Measurements from ENCODE around the gene RIMS4. TPM values are rescaled to one million over a fixed set of nuclear protein-coding genes. Genes with fewer than 3 reads are reported as not detected.

The RIMS4 gene
- total RNA-seq, 1 donor from 2014 or later: 6.1 TPM

DNA sequence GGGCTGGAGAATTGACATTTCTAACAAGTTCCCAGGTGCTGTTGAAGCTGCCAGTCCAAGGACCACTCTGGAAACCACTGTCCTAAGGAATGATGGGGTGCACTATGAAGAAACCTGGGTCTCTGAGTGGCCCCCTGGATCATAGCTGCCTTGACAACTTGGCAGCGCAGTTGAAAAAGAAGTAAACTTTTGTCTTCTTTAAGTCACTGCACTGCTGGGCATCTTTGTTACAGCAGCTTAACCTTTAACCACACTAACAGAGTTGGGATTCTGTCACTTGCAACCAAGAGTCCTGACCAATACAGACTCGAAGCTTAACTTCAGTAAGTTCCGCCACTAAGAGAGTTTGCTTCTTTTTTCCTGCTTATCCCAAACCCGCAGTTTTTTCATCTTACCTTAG, 73.2 kb downstream of the RIMS4 start:
- peaks cover 16% of the 10 kb centered on the region for H3K4me1 Mint-ChIP-seq
- peaks cover 11% of the 10 kb centered on the region for H3K9me3 Mint-ChIP-seq
- peaks cover 26% of the 10 kb centered on the region for H3K27me3 Mint-ChIP-seq (ENCODE audit: low read depth)
- H3K27ac Mint-ChIP-seq (ENCODE audit: unreplicated experiment): no peak overlapping the region
- TF ChIP-seq, protein P1, sequence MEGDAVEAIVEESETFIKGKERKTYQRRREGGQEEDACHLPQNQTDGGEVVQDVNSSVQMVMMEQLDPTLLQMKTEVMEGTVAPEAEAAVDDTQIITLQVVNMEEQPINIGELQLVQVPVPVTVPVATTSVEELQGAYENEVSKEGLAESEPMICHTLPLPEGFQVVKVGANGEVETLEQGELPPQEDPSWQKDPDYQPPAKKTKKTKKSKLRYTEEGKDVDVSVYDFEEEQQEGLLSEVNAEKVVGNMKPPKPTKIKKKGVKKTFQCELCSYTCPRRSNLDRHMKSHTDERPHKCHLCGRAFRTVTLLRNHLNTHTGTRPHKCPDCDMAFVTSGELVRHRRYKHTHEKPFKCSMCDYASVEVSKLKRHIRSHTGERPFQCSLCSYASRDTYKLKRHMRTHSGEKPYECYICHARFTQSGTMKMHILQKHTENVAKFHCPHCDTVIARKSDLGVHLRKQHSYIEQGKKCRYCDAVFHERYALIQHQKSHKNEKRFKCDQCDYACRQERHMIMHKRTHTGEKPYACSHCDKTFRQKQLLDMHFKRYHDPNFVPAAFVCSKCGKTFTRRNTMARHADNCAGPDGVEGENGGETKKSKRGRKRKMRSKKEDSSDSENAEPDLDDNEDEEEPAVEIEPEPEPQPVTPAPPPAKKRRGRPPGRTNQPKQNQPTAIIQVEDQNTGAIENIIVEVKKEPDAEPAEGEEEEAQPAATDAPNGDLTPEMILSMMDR (conservative IDR thresholded peaks at IDR 0.05): no peak
- no peak for DNase-seq (ENCODE audit: low read depth, low spot score)
- no peak overlapping the region for H3K4me3 Mint-ChIP-seq
- H3K36me3 Mint-ChIP-seq (ENCODE audit: low read depth): no peaks in the 10 kb centered on the region

DNA sequence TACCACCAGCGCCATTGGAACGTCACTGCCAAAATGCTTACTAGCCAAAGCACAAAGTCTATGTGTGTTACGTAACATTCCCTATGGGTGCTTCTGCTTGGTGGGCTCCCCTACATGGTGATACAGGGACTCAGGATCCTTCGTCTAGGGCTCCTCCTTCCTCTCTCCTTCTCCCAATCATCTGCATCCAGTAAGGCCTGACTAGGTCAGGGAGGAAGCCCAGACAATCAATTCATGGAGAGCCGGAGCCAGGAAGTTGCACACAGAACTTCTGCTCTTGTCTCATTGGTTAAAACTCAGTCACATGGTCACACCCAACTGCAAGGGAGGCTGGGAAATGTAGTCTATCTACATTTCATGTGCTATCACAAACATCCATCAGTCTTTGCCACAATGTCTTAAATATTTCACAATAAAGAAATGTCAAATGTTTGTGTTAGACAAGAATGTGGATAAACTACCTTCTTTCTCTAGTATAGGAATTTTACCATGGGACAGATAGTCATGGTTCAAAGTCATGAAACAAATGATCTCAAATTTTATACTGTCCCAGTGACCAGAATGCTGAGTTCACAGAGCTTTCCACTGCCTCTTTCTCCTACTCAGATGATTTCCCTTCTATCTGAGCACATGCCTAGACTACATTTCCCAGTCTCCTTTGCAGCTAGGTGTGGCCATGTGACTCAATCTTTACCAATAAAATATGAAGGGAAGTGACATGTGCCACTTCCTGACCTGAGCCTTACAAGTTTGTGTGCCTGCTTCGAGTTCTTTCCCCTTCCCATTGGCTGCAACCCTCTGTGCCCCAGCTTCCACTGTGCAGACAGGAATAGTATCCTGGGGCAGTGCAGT, 74.0 kb downstream of the RIMS4 start:
- Mint-ChIP-seq H3K4me1 (peaks cover 16% of the 10 kb centered on the region), H3K4me3 (no peak overlapping the region), H3K27me3 (ENCODE audit: low read depth) (peaks cover 19% of the 10 kb centered on the region), H3K36me3 (ENCODE audit: low read depth) (no peaks in the 10 kb centered on the region), H3K9me3 (peaks cover 11% of the 10 kb centered on the region), H3K27ac (ENCODE audit: unreplicated experiment) (no peak overlapping the region)
- DNase-seq (ENCODE audit: low read depth, low spot score): peak; percentile 40
- TF ChIP-seq, protein P1 (conservative IDR thresholded peaks at IDR 0.05): no peak

DNA sequence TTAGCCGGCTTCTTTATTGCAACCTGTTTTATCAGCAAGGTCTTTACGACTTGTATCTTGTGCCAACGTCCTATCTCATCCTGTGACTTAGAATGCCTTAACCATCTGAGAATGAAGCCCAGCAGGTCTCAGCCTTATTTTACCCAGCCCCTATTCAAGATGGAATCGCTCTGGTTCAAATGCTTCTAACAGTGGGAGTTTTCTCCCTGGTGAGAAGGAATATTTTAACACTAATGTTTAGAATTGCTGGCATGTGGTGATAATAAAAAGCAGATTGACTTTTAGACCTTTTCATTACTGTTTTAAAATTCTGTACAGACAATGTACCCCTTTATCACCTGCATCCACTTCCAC, 74.6 kb downstream of the RIMS4 start:
- Mint-ChIP-seq H3K4me1 (peaks cover 16% of the 10 kb centered on the region), H3K9me3 (peaks cover 11% of the 10 kb centered on the region), H3K27ac (ENCODE audit: unreplicated experiment) (no peak overlapping the region), H3K27me3 (ENCODE audit: low read depth) (peaks cover 14% of the 10 kb centered on the region), H3K36me3 (ENCODE audit: low read depth) (no peaks in the 10 kb centered on the region), H3K4me3 (no peak overlapping the region)
- TF ChIP-seq, protein P1 (conservative IDR thresholded peaks at IDR 0.05): no peak
- DNase-seq (ENCODE audit: low read depth, low spot score): no peak

DNA sequence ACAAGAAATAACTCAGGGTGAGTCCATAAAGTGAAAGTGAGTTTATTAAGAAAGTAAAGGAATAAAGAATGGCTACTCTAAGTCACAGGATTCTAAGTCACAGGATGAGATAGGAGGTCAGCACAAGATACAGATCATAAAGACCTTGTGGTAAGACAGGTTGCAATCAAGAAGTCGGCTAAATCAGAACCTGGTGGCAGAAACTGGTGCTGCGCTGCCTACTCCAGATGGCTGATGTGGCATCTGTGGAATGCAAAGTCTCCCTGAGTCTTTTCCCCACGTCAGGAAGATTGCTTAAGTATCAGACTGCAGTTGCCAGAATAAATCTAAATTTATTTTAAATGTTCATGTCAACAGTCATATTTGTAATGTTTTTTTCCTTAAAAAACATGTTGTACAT, 75.4 kb downstream of the RIMS4 start:
- DNase-seq (ENCODE audit: low read depth, low spot score): no peak
- Mint-ChIP-seq H3K27ac (ENCODE audit: unreplicated experiment) (no peak overlapping the region), H3K4me3 (no peak overlapping the region), H3K27me3 (ENCODE audit: low read depth) (peaks cover 8% of the 10 kb centered on the region), H3K9me3 (peaks cover 11% of the 10 kb centered on the region), H3K4me1 (peaks cover 16% of the 10 kb centered on the region), H3K36me3 (ENCODE audit: low read depth) (no peaks in the 10 kb centered on the region)
- TF ChIP-seq, protein P1 (conservative IDR thresholded peaks at IDR 0.05): no peak

DNA sequence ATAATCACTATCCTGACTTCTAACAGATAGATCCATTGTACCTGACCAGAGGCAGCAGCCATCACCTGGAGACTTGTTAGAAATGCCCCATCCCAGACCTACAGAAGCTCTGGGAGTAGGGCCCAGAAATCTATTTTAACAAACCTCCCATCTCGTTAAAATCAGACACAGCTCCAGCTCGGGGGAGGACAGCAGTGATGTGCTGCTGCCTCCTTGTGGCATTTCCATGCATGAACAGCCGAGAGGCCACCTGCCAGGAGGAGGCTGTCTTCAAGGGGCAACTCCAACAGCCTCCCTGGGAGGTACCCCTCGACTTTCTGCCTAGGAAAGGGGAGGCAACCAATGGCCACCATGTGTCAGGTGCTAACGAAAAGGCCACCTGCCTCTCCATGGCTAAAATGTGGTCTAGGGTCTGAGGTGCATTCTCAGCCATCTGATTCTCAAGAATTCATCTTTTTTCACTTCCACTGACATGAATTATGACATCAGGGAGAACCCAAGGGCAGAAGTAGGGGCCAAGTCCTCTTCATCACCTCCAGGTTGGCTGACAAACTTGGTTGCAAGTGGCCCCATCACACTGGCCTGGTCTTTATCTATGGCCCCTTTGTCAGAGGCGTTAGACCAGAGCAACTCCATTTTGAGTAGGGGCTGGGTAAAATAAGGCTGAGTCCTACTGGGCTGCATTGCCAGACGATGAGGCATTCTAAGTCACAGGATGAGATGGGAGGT, 76.8 kb downstream of the RIMS4 start:
- Mint-ChIP-seq H3K36me3 (ENCODE audit: low read depth) (no peaks in the 10 kb centered on the region), H3K4me3 (no peak overlapping the region), H3K27ac (ENCODE audit: unreplicated experiment) (no peak overlapping the region), H3K4me1 (peaks cover 12% of the 10 kb centered on the region), H3K9me3 (peaks cover 8% of the 10 kb centered on the region), H3K27me3 (ENCODE audit: low read depth) (peaks cover 4% of the 10 kb centered on the region)
- TF ChIP-seq, protein P1 (conservative IDR thresholded peaks at IDR 0.05): peak; percentile 80
- peak; percentile 48 for DNase-seq (ENCODE audit: low read depth, low spot score)

Data from neural crest cell (in vitro differentiated cells).